Measurements from ENCODE around the gene BTG3.

Gene BTG3

GRCh38 chr21:17585875-17586450 is 26.7 kb downstream of the BTG3 start:
- DNase-seq (ENCODE audit: low read depth): no peak

GRCh38 chr21:17583898-17584297 is 28.8 kb downstream of the BTG3 start:
- no peak for DNase-seq (ENCODE audit: low read depth)

- DNase-seq (ENCODE audit: low read depth): no peak
These were observed 32.4 kb downstream of the BTG3 start for GRCh38 chr21:17580319-17580718.

- no peak for DNase-seq (ENCODE audit: low read depth)
These were observed 33.8 kb downstream of the BTG3 start for GRCh38 chr21:17578876-17579275.

- no peak for DNase-seq (ENCODE audit: low read depth)
These were observed 34.5 kb downstream of the BTG3 start for GRCh38 chr21:17578162-17578561.

- no peak for DNase-seq (ENCODE audit: low read depth)
These were observed 35.0 kb downstream of the BTG3 start for GRCh38 chr21:17577701-17578100.

GRCh38 chr21:17576080-17576835 is 36.4 kb downstream of the BTG3 start:
- no peak for DNase-seq (ENCODE audit: low read depth)

GRCh38 chr21:17575076-17575475 is 37.6 kb downstream of the BTG3 start:
- DNase-seq (ENCODE audit: low read depth): no peak

- no peak for DNase-seq (ENCODE audit: low read depth)
These were observed 40.3 kb downstream of the BTG3 start for GRCh38 chr21:17572431-17572830.

GRCh38 chr21:17570786-17571185 is 41.9 kb downstream of the BTG3 start:
- no peak for DNase-seq (ENCODE audit: low read depth)

GRCh38 chr21:17560377-17561025 is 52.2 kb downstream of the BTG3 start:
- DNase-seq (ENCODE audit: low read depth): no peak

- DNase-seq (ENCODE audit: low read depth): no peak
These were observed 57.8 kb downstream of the BTG3 start for GRCh38 chr21:17554679-17555465.

GRCh38 chr21:17554120-17554519 is 58.6 kb downstream of the BTG3 start:
- DNase-seq (ENCODE audit: low read depth): no peak

- DNase-seq (ENCODE audit: low read depth): no peak
These were observed 60.3 kb downstream of the BTG3 start for GRCh38 chr21:17552410-17552809.

GRCh38 chr21:17550671-17551308 is 61.9 kb downstream of the BTG3 start:
- no peak for DNase-seq (ENCODE audit: low read depth)

- no peak for DNase-seq (ENCODE audit: low read depth)
These were observed 64.4 kb downstream of the BTG3 start for GRCh38 chr21:17548262-17548661.

GRCh38 chr21:17545007-17545406 is 67.7 kb downstream of the BTG3 start:
- no peak for DNase-seq (ENCODE audit: low read depth)
